GM13976 (cell line): ENCODE data around the gene PDCL3.

Source experiments
- DNase-seq: peaks from one replicate; pipeline ENCODE4 v3.0.0; 2012; ENCODE audit warnings: low spot score
- CTCF ChIP-seq: IDR thresholded peaks from 2 replicates; pipeline ENCODE4 v1.5.1; 2012; ENCODE audit warnings: borderline replicate concordance, mild to moderate bottlenecking; ENCODE audit not compliant: insufficient read depth; ENCODE audit errors: extremely low read depth, missing control alignments, control extremely low read depth
- in situ Hi-C: fragments of 300-500 bp; cut with MboI; formaldehyde crosslinking; loops from one replicate; pipeline ENCODE4 v1.12.0; 2022; ENCODE audit warnings: low sequenced_read_pairs, mixed read lengths, inconsistent platforms; ENCODE audit not compliant: unreplicated experiment

PDCL3 gene

GRCh38 chr2:100599566-100599965 is 36.8 kb downstream of the PDCL3 start:
- DNase-seq, result no peak
- in situ Hi-C loops, result loop anchor here (10.0 kb wide), 1 partner anchor 335 kb away; no protein-coding TSS in a partner anchor
- no peak for TF ChIP-seq CTCF

GRCh38 chr2:100601661-100602060 is 38.9 kb downstream of the PDCL3 start:
- in situ Hi-C loops, result loop anchor here (10.0 to 25.0 kb wide), 2 partner anchors 383 to 561 kb away; partner anchors contain the start of gene TBC1D8
- no peak for DNase-seq
- TF ChIP-seq CTCF, result no peak

- in situ Hi-C loops, result loop anchor here (10.0 to 25.0 kb wide), 2 partner anchors 381 to 559 kb away; partner anchors contain the start of gene TBC1D8
- no peak for TF ChIP-seq CTCF
- DNase-seq, result no peak
Observed at GRCh38 chr2:100603414-100603813, 40.6 kb downstream of the PDCL3 start.

GRCh38 chr2:100603948-100604633 is 41.3 kb downstream of the PDCL3 start:
- no peak for DNase-seq
- in situ Hi-C loops, result loop anchor here (10.0 to 25.0 kb wide), 2 partner anchors 381 to 558 kb away; partner anchors contain the start of gene TBC1D8
- no peak for TF ChIP-seq CTCF

GRCh38 chr2:100606332-100606725 is 43.5 kb downstream of the PDCL3 start:
- in situ Hi-C loops, result loop anchor here (10.0 to 25.0 kb wide), 2 partner anchors 378 to 556 kb away; partner anchors contain the start of gene TBC1D8
- DNase-seq, result no peak
- TF ChIP-seq CTCF, result no peak

GRCh38 chr2:100606726-100607343 is 44.0 kb downstream of the PDCL3 start:
- DNase-seq, result peak; percentile 72
- in situ Hi-C loops, result loop anchor here (10.0 to 25.0 kb wide), 2 partner anchors 378 to 555 kb away; partner anchors contain the start of gene TBC1D8
- peak; percentile 59 for TF ChIP-seq CTCF
